Ramos (cell line): Measurements from ENCODE around the gene TCF7L2.
"Not testable (repeated sequence)": the region's sequence is repeated elsewhere in the genome, so short reads cannot be mapped to it uniquely, and the experiment has no call there.

Experiments
- in situ Hi-C: fragments of 300-500 bp; cut with MboI; formaldehyde crosslinking; loops from one replicate; pipeline ENCODE4 v1.14.3; 2022; ENCODE audit warnings: low sequenced_read_pairs; ENCODE audit not compliant: unreplicated experiment

TCF7L2 gene

DNA sequence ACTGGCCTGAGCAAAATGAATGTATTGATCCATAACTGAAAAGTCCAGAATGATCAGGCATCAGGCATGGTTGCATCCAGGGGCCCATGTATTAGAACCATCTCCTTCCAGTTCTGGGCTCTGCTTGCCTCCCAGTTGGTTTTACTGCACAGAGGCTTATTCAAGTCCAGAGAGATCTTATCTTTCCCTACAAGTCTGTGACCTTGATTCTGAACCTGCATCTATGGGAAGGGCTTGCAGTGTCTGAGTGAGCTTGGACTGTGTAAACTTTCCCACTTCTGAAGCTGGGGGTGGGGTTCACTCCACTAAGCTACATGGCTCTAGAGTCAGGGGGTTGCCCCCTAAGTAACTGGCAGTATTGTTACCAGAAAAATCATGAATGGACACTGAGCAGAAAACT lies 136.2 kb downstream of the TCF7L2 start:
- in situ Hi-C loops, result no loop called here

DNA sequence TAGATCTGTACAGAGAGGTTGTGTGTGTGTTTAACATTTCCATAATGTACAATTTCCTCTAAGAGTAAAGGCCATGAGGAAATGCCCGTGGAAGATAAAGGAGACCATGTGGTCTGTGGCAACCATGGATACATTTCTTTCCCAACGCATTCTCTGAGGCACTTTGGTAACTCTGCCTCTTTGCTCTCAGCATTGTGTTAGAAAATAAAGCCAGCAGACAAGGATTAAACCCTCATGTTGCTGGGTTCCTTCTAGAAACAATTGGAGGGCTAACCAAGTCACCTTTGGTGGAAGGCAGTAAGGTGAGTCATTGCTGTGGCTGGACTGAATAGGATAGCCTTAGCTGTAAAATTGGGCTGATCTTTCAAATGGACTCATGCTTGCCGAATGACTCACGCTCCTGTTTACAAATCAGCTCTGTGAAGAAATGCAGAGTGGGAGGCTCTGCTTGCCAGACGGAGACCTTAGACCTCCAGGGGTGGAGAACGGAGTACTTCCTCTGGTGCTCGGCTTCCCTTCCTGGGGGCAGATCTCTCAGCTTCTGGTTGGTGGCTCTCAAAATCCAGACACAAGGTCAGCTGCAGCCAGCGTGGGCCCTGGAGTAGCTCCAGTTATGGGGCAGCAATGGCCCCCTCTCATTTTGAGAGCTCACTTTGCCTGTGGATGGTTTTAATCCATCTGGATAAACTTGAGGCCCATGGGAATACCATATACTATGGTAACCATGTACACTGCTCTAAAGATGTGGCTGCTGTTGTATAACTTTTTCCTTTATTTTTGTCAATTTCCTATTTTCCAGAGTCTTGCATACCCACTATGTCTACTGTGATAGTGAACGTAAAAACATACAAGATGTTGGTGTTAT lies 137.3 kb downstream of the TCF7L2 start:
- in situ Hi-C loops, result no loop called here

DNA sequence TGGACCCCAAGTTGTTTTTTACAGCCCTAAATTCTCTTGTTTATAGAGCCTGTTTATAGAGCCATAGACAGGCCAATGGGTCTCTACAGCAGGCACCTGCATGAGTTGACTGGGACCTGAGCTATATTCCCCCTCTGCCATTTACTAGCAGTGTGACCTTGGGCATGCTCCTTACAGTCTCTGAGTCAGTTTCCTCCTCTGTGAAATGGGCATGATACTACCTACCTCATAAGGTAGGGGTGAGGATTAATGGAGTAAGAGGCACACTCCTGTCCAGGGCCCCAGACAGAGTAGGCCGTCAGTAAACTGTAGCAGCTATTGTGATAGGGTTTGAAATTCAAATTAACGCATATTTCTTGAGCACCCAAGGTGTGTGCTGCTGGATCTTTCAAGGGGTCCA lies 138.1 kb downstream of the TCF7L2 start:
- in situ Hi-C loops, result no loop called here

DNA sequence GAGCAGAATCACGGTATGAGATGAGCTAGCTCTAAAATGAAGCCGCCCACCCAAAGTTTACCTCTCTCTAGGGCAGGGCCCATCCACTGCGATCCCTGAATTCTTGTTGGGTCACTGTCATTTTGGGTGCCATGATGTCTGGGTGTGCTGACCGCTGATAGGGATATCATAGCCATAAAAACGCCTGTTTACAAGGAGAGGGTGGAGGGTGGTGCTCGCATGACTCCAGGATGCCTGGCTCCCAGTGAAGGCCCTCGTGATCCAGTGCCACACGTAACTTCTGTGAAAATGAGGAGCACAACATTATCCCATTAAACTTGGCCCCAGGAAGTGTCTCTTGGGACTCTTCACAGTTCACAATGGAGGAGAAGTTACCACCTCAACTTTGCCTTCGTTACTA lies 139.5 kb downstream of the TCF7L2 start:
- in situ Hi-C loops, result no loop called here

- in situ Hi-C loops, result no loop called here
These were observed 141.9 kb downstream of the TCF7L2 start for GRCh38 chr10:113091920-113092319.

- in situ Hi-C loops, result no loop called here
These were observed 143.4 kb downstream of the TCF7L2 start for GRCh38 chr10:113093188-113094113.

DNA sequence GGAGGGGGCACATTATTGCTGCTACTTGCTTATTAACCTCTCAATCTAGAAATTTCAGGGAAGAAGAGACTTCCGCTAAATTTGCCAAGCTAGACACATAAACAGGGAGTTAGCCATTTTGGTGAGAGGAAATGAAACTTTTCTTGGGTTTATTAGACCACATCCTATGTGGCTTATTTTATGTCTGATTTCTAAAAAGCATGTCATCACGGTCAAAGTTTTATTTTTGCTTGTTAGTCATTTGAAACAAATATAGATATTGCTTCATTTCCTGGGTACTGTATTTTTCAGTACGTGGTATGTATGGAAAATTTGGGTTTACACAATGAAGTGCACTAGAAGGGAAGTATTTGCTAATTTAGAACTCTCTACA lies 144.1 kb downstream of the TCF7L2 start:
- in situ Hi-C loops, result no loop called here

- in situ Hi-C loops, result no loop called here
These were observed 145.5 kb downstream of the TCF7L2 start for GRCh38 chr10:113095419-113096127.

DNA sequence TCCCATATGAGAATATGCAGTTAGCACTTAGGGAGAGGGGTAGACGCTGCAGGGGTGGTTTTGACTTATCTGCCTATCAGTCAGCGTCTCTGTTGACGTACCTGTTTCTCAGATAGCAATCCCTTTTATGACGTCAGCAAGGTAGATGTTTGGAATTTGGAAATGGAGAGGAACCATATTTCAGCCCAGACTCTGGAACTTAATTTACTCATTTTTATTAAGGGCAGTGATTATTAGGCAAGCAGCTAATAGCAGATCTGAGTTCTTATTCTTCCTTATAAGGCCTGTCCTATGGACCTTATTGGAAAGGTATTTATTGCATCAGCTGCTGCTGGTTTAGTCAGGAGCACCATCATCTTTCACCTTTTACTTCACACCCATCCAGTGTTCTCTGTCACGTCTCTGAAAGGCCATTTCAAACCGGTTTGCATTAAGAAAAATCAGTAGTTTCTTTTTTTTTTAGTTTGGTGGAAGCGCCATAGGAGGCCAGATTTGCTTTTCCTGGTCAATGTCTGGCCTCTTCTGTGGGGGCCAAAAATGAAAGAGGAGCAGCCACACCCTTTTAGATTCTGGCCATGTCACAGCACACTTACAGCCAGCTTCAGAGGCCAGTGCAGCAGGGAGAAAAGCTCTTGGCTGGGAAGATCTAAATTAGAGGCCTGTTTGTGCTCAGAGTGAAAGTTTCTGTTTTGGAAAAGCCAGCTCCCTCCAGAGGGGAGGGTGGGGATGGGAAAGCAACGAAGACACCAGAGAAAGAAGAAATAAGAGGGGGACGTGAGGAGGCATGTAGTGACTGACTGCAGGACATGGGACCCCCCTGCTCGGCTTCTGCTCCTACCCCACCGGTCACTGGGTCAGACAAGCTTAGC lies 146.3 kb downstream of the TCF7L2 start:
- in situ Hi-C loops, result no loop called here

DNA sequence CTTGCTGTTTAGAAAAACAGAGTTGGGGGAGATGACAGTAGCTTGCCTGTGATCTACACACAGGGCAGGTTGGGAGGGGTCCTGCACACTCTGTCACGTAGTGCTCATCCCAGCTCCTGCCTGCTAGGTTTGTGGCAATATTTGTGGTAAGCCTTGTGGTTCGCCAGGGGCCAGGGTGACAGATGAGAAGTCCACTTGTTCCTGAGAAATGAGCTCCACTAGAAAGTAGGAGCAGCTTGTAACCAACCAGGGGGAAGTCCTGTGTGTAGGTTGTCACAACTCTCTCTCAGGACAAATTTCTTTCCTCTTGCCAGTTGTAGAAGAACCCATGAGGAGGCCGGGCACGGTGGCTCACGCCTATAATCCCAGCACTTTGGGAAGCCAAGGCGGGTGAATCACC lies 147.0 kb downstream of the TCF7L2 start:
- in situ Hi-C loops, result no loop called here

DNA sequence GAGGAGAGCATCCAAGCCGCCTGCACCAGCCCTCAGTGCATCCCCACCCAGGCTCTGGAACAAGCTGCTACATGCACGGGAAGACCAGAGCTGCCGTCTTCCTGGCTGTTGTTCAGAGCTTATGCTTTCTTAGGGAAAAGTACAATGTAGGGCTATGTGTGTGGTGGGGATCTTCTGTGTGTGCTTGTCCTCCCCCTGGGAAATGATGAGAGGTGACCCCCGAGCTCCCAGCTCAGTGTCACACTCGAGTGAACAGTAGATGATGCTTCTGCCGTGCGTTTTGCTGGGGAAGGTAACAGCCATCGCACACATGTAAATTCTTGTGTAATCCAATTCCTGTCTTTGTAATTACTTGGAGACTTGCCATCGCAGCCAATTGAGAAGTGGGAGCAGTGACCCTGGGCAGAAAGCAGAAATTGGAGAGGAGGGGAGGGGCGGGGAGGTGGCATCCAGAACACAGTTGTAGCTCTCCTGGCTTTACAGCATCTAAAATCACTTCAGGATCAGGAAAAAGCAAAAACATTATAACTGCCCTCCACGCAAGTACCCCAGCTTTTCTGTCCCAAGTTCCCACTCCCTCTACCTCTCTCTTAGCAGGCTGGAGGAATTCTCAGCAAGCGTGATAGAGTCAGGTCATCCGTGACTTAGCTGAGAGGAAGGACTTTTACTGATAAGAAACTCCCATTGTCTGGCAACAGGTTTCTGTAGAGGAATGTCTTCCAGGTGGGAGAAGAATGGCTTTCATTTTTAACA lies 149.6 kb downstream of the TCF7L2 start:
- in situ Hi-C loops, result no loop called here

- in situ Hi-C loops, result no loop called here
These were observed 150.2 kb downstream of the TCF7L2 start for GRCh38 chr10:113100281-113100680.

DNA sequence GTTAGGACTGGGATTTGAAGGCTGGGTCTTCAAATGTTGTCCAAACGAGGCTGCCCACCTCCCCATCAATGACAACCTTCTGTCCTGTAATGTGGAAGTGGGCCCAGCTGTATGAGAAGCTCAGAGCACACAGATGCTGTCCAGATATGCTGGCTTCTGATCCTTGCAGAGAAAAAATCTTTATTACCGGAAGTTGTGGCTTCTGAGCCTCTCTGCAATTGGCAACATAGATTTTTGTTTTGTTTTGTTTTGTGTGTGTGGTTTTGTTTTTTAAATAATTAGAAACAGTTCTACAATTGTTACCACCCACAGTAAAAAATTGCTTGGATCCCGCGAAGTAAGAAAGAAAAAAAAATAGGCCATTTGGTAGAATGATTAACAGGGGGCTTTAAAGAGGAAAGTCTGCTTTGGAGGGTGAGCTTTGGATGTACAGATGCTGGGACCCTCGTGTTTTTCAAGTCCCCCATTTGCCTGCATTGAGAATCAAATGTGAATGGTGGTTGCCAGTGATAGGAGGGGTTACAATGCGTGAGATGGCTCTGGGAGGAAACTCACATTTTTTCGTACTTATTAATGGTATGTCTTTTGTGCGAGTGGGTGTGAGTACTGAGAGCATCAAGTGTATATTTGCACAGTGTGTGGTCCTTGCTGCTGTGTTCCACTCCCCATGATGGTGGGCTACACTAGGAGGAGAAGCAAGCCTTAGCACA lies 153.2 kb downstream of the TCF7L2 start:
- in situ Hi-C loops, result no loop called here

- in situ Hi-C loops, result no loop called here
These were observed 154.0 kb downstream of the TCF7L2 start for GRCh38 chr10:113104047-113104446.

DNA sequence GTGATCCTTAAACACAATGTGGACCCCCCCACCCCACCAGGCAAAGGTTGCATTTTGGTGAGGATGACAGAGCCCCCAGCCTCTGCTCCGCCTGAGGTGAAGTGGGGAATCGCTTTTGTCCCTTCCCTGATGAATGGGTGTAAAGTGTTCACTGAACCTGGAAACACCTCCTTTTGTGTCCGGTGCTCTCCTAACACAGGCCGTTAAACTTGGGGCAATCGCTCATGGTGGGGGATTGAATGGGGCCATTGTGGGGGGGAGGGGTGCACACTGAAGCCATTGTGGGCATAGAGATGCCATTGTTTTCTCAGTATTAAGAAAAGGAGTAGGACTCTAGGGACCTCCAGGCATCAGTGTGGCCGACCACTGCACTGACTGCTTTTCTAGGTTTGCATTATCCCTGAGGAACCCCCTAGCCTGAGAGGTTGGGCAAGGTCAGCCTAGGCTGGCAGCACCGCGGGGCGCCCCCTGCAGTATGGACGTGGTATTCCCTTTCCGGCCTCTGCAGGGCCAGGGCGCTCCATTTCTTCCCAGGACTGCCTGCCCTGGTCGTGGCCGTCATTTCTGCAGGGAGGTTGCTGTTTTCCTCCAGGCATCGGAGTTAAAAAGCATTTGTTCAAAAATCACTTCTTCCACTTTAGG lies 158.3 kb downstream of the TCF7L2 start:
- in situ Hi-C loops, result no loop called here

- in situ Hi-C loops, result no loop called here
These were observed 158.9 kb downstream of the TCF7L2 start for GRCh38 chr10:113108948-113109347.

DNA sequence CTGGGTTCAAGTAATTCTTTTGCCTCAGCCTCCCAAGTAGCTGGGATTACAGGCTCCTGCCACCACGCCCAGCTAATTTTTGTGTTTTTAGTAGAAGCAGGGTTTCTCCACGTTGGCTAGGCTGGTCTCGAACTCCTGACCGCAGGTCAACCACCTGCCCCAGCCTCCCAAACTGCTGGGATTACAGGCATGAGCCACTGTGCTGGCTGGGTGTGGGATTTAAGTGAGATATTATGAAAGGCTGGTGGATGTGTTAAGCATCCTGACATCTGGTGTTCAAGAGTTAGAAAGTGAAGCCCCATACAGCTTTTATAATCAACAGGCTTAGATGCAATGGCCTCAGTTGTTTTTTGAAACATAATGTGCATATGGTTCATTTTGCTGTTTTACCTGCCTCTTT lies 159.4 kb downstream of the TCF7L2 start:
- in situ Hi-C loops, result not testable (repeated sequence)

- in situ Hi-C loops, result no loop called here
These were observed 161.2 kb downstream of the TCF7L2 start for GRCh38 chr10:113111260-113111659.
